Karpas-422 (cell line): ENCODE results near the gene ULK2. TPM values are rescaled to one million over a fixed set of nuclear protein-coding genes. Genes with fewer than 3 reads are reported as not detected.

Experiments
- DNase-seq: peaks from one replicate; pipeline ENCODE4 v3.0.0-alpha.2; 2015
- H2AFZ ChIP-seq: fragments of 200-600 bp; sonication (generic); 2 replicates; pipeline ENCODE4 v1.6.1; 2014; ENCODE audit warnings: antibody characterized with exemption, low read length, mixed read lengths
- H3K27ac ChIP-seq: fragments of 200-600 bp; sonication (generic); 2 replicates; pipeline ENCODE4 v1.5.1; 2014; ENCODE audit warnings: mild to moderate bottlenecking, low read length, moderate library complexity
- H3K27me3 ChIP-seq: fragments of 200-600 bp; sonication (generic); 2 replicates; pipeline ENCODE4 v1.6.1; 2014; ENCODE audit warnings: low read length, mixed read lengths
- H3K36me3 ChIP-seq: fragments of 200-600 bp; sonication (generic); 2 replicates; pipeline ENCODE4 v1.6.1; 2014; ENCODE audit warnings: low read length, mixed read lengths; ENCODE audit not compliant: insufficient read depth
- H3K4me1 ChIP-seq: fragments of 200-600 bp; sonication (generic); 2 replicates; pipeline ENCODE4 v1.6.1; 2014; ENCODE audit warnings: mild to moderate bottlenecking, low read length, mixed read lengths
- H3K4me2 ChIP-seq: fragments of 200-600 bp; sonication (generic); 2 replicates; pipeline ENCODE4 v1.6.1; 2014; ENCODE audit warnings: low read length, low read depth, mild to moderate bottlenecking; ENCODE audit not compliant: poor library complexity, severe bottlenecking
- H3K4me3 ChIP-seq: fragments of 200-600 bp; sonication (generic); 2 replicates; pipeline ENCODE4 v1.5.1; 2014; ENCODE audit warnings: mild to moderate bottlenecking, antibody characterized with exemption, low read length, mixed read lengths
- H3K79me2 ChIP-seq: fragments of 200-600 bp; sonication (generic); 2 replicates; pipeline ENCODE4 v1.6.1; 2014; ENCODE audit warnings: mild to moderate bottlenecking, low read length, mixed read lengths
- H3K9ac ChIP-seq: fragments of 200-600 bp; sonication (generic); 2 replicates; pipeline ENCODE4 v1.6.0; 2014; ENCODE audit warnings: low read length
- H3K9me2 ChIP-seq: fragments of 200-600 bp; sonication (generic), shearing (Covaris generic); replicated peaks from 2 replicates; pipeline ENCODE4 v1.6.0; 2014; ENCODE audit warnings: mild to moderate bottlenecking, low read length, moderate library complexity; ENCODE audit not compliant: insufficient read depth
- H3K9me3 ChIP-seq: fragments of 300-700, 200-600 bp; sonication (generic); 2 replicates; pipeline ENCODE4 v1.6.1; 2014; ENCODE audit warnings: low read length, mixed read lengths
- H4K20me1 ChIP-seq: fragments of 200-600 bp; sonication (generic); 2 replicates; pipeline ENCODE4 v1.6.1; 2014; ENCODE audit warnings: mild to moderate bottlenecking, antibody characterized with exemption, low read length, low read depth; ENCODE audit not compliant: insufficient read depth
- total RNA-seq: library from RNA; depleted of rRNA; stranded (reverse); fragments of >200 nt; shearing (Covaris generic); gene quantifications from 2 replicates; pipeline ENCODE4 v1.2.3, GENCODE V29; 2014; ENCODE audit warnings: low replicate concordance

ULK2 gene
- total RNA-seq, 1 experiment from 2014 or later = not detected

GRCh38 chr17:19753661-19754463 is 113.9 kb downstream of the ULK2 start:
- H3K9me3 ChIP-seq = no peaks in the 10 kb centered on the region
- 0 out of 2 replicates have a peak, but pooled peaks cover 3% of the 10 kb centered on the region for H4K20me1 ChIP-seq
- H3K4me2 ChIP-seq = no peak overlapping the region
- H3K9ac ChIP-seq = no peak overlapping the region
- no peaks in the 10 kb centered on the region for H3K36me3 ChIP-seq
- DNase-seq = no peak
- H2AFZ ChIP-seq = no peak overlapping the region
- H3K27ac ChIP-seq = no peak overlapping the region
- no peaks in the 10 kb centered on the region for H3K79me2 ChIP-seq
- peaks cover 7% of the 10 kb centered on the region for H3K4me1 ChIP-seq
- H3K4me3 ChIP-seq = no peak overlapping the region
- no peaks in the 10 kb centered on the region for H3K27me3 ChIP-seq
- no peaks in the 10 kb centered on the region for H3K9me2 ChIP-seq

- H3K27me3 ChIP-seq = no peaks in the 10 kb centered on the region
- no peaks in the 10 kb centered on the region for H3K9me2 ChIP-seq
- no peak overlapping the region for H3K27ac ChIP-seq
- no peak overlapping the region for H2AFZ ChIP-seq
- no peaks in the 10 kb centered on the region for H3K79me2 ChIP-seq
- DNase-seq = no peak
- H3K9me3 ChIP-seq = no peaks in the 10 kb centered on the region
- H3K9ac ChIP-seq = no peak overlapping the region
- H3K36me3 ChIP-seq = no peaks in the 10 kb centered on the region
- no peak overlapping the region for H3K4me2 ChIP-seq
- H3K4me3 ChIP-seq = no peak overlapping the region
- peaks cover 7% of the 10 kb centered on the region for H3K4me1 ChIP-seq
- 0 out of 2 replicates have a peak, but pooled peaks cover 3% of the 10 kb centered on the region for H4K20me1 ChIP-seq
Measured at GRCh38 chr17:19753051-19753509, 114.7 kb downstream of the ULK2 start.

- no peak for DNase-seq
- H4K20me1 ChIP-seq = 0 out of 2 replicates have a peak, but pooled peaks cover 3% of the 10 kb centered on the region
- H3K4me2 ChIP-seq = no peak overlapping the region
- no peaks in the 10 kb centered on the region for H3K9me2 ChIP-seq
- H3K4me3 ChIP-seq = no peak overlapping the region
- no peak overlapping the region for H3K9ac ChIP-seq
- peaks cover 7% of the 10 kb centered on the region for H3K4me1 ChIP-seq
- no peaks in the 10 kb centered on the region for H3K36me3 ChIP-seq
- no peaks in the 10 kb centered on the region for H3K9me3 ChIP-seq
- H3K27ac ChIP-seq = no peak overlapping the region
- H3K27me3 ChIP-seq = no peaks in the 10 kb centered on the region
- no peaks in the 10 kb centered on the region for H3K79me2 ChIP-seq
- no peak overlapping the region for H2AFZ ChIP-seq
Measured at GRCh38 chr17:19752216-19753050, 115.3 kb downstream of the ULK2 start.

DNA sequence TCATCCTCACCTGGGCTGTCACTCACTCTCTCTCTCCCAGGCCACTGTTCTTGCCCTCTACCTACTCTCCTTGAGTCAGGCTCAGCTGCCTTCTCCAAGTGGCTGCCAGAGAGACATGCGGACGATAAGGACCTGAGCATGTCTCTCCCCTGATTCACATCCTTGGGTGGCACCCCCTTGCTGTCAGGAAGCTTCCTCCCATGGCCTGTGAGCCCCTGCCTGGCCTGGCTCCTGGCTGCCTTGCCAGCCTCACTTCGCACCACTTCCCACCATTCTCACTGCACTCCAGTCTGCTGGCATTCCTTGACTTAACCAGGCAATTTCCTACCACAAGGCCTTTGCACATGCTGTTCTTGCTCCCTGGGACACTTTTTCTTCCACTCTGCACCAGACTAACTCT is 116.9 kb downstream of the ULK2 start:
- Histone ChIP-seq H4K20me1 (0 out of 2 replicates have a peak, but pooled peaks cover 3% of the 10 kb centered on the region), H3K4me2 (no peak overlapping the region)

GRCh38 chr17:19750020-19750572 is 117.6 kb downstream of the ULK2 start:
- Histone ChIP-seq H3K9ac (no peak overlapping the region), H3K27me3 (no peaks in the 10 kb centered on the region), H3K9me2 (no peaks in the 10 kb centered on the region), H4K20me1 (0 out of 2 replicates have a peak, but pooled peaks cover 3% of the 10 kb centered on the region), H3K9me3 (no peaks in the 10 kb centered on the region), H3K4me3 (no peak overlapping the region), H3K79me2 (no peaks in the 10 kb centered on the region), H2AFZ (no peak overlapping the region), H3K4me2 (no peak overlapping the region), H3K36me3 (no peaks in the 10 kb centered on the region), H3K4me1 (peaks cover 7% of the 10 kb centered on the region), H3K27ac (no peak overlapping the region)
- DNase-seq = no peak

More for the DNA sequence above, 116.9 kb downstream of the ULK2 start:
- Histone ChIP-seq H3K27ac (no peak overlapping the region), H3K4me1 (peaks cover 7% of the 10 kb centered on the region), H3K36me3 (no peaks in the 10 kb centered on the region), H3K9ac (no peak overlapping the region), H3K79me2 (no peaks in the 10 kb centered on the region), H2AFZ (no peak overlapping the region), H3K9me3 (no peaks in the 10 kb centered on the region), H3K4me3 (no peak overlapping the region), H3K9me2 (no peaks in the 10 kb centered on the region), H3K27me3 (no peaks in the 10 kb centered on the region)
- DNase-seq = no peak

- no peak overlapping the region for H2AFZ ChIP-seq
- no peak overlapping the region for H3K27ac ChIP-seq
- no peak for DNase-seq
- H3K79me2 ChIP-seq = no peaks in the 10 kb centered on the region
- no peaks in the 10 kb centered on the region for H3K4me1 ChIP-seq
- no peaks in the 10 kb centered on the region for H3K9me2 ChIP-seq
- H3K4me3 ChIP-seq = no peak overlapping the region
- no peak overlapping the region for H3K9ac ChIP-seq
- H4K20me1 ChIP-seq = no peaks in the 10 kb centered on the region
- no peaks in the 10 kb centered on the region for H3K36me3 ChIP-seq
- H3K9me3 ChIP-seq = no peaks in the 10 kb centered on the region
- H3K27me3 ChIP-seq = no peaks in the 10 kb centered on the region
- H3K4me2 ChIP-seq = no peak overlapping the region
Measured at GRCh38 chr17:19748807-19749193, 118.9 kb downstream of the ULK2 start.

DNA sequence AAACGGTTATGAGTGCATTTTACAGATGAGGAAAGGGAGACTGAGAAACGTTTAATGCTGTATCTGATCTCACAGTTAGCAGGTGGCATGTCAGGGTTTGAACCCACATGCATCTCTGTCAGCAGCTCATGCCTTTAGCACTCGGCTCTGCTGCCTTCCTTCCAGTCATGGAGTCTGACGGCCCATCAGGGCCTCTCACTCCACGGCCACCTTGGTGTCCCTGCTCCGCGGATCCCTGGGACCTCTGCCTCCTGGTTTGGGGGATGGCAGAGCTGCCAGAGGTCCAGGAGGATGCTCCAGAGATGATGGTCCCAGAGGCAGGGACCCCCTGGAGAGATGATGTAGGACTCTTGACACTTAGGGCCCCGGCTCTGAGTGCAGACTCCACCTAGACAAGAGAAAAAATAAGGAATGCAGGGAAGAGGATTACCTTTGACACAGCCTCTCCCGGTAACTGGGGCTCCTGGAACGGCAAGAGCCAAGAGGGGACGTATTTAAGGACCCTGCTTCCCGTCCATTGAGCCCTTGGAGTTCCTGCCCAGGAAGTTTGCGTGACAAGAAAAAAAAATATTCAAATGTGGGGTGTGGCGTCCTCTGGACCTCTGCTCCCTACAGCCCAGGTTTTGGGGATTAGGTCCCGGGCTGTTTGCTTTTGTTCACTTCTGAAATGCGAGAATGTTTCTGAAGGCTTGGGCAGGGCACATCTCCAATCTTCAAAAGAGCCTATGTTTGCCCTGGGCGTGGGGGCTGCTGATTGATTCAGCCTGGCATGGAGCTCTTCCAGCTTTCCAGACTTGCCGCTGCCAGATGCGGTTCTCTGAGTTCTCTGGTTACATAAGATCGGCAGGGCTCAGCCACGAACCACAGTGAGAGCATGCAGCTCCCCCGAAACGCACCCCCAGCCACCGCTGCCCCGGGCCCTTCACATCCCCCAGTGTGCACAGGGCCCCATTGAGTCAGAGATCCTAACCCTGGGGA is 119.6 kb downstream of the ULK2 start, which contains the start of gene ALDH3A1:
Gene ALDH3A1 (minus strand): TSS at position 470 of the 978 bp plus-strand sequence. CDS start 3,169 bp downstream, outside the sequence.
- H3K9me3 ChIP-seq = no peaks in the 10 kb centered on the region
- no peak for DNase-seq
- no peaks in the 10 kb centered on the region for H3K79me2 ChIP-seq
- H3K27ac ChIP-seq = no peak within 1 kb of the TSS
- H3K4me3 ChIP-seq = no peak within 1 kb of the TSS
- no peaks in the 10 kb centered on the region for H3K27me3 ChIP-seq
- no peaks in the 10 kb centered on the region for H3K9me2 ChIP-seq
- no peaks in the 10 kb centered on the region for H3K4me1 ChIP-seq
- no peak within 1 kb of the TSS for H3K4me2 ChIP-seq
- no peaks in the 10 kb centered on the region for H3K36me3 ChIP-seq
- no peak within 1 kb of the TSS for H3K9ac ChIP-seq
- no peak within 1 kb of the TSS for H2AFZ ChIP-seq
- H4K20me1 ChIP-seq = no peaks in the 10 kb centered on the region
